COLO668 (cell line): ENCODE data around the gene SLAMF7.

ENCODE experiments used
- DNase-seq: peaks from one replicate; lab custom pipeline; 2025; ENCODE audit not compliant: unreplicated experiment; lab: John Stamatoyannopoulos, UW

Gene SLAMF7

DNA sequence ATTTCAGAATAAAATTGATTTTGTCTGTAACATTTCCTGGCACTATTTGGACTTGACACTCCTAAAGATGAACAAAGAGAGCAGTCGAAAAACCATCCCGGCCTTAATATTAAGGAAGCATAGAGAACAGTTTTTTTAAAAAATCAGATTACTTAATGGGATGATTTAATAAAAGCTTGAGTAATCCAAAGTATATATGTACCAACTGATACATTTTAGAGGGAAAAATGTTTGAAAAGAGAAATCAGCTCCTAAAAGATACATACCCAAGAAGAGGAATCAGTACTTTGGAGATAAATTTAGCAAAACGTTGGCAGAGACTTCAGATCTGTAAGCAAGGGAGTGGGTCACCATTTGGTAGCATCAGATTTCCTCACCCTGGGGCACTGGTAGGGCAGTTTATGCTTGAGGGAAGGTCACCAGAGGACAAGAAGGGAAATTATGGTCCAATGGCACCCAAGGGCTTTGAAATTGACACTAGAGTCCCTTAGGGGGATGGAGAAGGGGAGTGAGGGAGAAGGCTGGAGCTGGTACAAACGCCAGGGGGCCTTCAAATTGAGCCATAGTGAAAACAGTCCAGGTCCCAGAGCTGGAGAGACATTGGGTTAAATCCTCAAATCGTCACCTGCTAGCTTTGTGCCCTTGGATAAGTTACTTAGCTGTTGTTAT lies 5.9 kb downstream of the SLAMF7 start:
- DNase-seq = no peak

DNA sequence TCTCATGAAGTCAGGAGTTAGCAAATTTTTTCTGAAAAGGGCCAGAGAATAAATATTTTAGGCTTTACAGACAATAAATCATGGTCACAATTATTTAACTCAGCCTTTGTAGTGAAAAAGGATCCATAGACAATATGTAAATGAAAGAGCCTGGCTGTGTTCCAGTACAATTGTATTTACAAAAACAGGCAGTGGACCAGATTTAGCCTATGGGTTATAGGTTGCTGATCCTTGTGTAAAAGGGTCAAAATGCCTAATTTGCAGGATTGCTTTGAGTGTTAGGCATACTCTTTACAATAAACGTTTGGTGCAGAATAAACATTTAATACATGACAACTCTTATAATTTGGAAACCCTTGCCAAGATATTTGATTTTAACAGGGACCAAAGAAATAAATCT lies 6.5 kb downstream of the SLAMF7 start:
- no peak for DNase-seq

DNA sequence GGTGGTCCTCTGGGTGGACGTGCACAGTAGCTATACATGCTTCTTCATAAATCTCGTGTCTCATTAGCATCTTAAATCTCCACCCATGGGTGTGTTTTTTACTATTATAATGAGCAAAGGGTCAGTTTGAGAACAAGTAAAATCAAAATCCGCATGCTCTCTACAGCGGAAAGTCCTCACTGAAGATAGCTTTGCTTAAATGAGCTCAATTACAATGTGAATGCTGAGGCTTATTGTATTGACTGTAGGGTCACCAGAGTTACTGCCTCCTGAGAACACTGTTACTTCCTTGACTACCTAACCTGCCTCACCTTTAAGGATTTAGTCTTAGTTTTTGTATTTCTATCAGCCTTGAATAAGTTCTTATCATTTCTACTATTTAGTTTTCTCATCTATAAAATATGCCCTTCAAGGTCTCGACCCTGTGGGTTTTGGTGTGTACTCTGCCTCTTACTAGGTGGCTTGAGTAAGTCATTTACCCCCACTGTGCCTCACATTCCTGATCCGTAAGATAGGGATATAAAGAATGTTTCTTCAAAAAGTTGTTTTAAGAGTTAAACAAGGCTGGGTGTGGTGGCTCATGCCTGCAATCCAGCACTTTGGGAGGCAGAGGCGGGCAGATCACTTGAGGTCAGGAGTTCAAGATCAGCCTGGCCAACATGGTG lies 7.9 kb downstream of the SLAMF7 start:
- no peak for DNase-seq

DNA sequence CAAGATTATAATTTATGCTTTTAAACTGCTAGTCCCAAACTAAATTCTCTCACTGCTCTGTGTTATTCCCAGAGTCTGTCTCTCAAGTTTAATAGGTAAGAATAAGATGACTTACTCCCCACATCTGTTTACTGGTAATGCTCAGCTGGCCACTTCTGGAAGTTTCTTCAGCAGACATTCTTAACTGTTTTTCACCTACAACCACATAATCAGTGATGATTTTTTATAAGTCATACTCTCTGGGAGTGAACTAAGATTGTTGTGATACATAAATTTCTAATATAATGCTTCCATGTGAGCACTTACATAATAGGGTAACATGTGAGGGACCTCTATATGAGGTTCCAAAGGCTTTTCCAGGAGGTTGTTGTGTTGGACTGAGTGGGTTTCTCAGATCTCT lies 8.7 kb downstream of the SLAMF7 start:
- no peak for DNase-seq

DNA sequence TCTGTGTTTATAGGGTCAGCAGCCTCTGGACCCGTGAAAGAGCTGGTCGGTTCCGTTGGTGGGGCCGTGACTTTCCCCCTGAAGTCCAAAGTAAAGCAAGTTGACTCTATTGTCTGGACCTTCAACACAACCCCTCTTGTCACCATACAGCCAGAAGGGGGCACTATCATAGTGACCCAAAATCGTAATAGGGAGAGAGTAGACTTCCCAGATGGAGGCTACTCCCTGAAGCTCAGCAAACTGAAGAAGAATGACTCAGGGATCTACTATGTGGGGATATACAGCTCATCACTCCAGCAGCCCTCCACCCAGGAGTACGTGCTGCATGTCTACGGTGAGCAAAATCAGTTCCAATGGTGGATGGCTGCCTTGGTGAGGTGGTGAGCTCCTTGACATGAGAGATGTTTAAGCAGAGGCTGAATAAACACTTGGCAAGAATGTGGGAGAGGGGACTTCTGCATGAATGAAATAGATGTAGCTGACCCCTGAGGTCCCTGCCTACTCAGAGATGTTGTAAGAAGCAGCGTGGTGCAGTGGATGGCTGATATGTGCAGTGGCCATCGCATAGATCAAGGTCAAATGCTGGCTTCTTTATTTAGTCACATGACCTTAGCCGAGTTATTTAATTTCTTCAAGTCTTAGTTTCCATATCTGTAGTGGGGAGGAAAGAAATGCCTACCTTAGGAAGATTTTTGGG lies 9.3 kb downstream of the SLAMF7 start:
- DNase-seq = no peak

DNA sequence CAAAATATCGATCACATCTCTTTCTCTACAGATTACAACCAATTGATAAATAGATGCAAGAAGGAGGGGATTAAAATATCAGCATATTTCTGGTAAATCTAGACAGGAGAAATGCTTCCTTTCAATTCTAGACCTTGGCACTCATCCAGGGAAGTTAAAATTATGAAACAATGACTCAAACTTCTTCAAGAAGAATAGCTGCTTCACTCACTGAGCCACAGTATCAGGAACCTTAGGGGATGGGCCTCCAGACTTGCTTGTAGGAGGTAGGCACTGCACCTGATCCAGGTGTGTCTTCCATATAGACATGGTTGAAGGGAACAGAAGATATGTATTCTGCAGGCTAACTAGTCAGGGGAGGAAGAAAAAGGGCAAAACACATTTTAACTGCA lies 9.8 kb downstream of the SLAMF7 start:
- DNase-seq = no peak

DNA sequence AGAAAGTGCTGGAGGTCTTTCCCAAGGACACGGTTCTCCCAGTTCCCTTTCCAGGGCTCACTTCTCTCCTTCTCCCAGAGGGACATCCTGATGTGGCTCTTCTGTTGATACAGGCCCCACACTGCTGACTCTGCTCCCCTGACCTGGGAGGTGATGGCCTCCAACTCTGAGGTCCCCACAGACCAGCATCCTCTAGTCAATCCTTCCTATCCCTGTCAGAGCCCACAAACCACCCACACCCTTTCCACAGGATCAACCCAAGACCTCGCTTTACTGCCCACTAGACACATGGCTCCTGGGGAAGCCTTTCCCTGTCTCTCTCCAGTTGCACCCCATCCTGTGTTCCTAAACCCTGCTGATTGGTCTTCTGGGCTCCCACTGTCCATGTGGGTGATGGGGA lies 11.6 kb downstream of the SLAMF7 start:
- no peak for DNase-seq

DNA sequence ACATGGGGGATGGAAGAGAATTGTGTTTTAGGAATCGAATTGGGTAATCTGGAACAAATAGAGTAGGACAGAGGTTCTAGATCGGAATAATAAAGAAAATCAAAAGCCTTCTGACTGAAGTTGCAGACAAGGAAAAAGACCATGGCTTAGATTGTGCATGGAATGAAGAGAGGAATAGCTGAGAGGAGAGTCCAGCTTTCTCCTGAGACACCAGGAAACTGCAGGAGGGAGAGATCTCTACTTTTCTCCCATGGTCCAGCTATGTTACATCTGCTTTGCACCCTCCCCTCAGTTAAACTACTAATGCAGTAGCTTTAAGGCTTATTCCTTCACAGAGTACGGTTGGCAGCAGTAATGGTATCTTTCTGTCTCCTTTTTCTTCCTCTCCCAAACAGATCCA lies 13.4 kb downstream of the SLAMF7 start:
- no peak for DNase-seq

DNA sequence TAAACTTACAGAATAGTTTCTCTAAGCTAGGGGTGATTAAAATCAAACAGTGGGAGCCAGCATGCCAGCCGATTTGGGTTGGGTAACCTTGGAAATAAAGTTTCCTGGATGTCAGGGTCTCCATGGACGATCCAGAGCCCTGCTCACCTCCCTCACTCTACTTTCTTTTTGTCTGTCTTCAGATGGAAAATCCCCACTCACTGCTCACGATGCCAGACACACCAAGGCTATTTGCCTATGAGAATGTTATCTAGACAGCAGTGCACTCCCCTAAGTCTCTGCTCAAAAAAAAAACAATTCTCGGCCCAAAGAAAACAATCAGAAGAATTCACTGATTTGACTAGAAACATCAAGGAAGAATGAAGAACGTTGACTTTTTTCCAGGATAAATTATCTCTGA lies 13.9 kb downstream of the SLAMF7 start:
- no peak for DNase-seq

DNA sequence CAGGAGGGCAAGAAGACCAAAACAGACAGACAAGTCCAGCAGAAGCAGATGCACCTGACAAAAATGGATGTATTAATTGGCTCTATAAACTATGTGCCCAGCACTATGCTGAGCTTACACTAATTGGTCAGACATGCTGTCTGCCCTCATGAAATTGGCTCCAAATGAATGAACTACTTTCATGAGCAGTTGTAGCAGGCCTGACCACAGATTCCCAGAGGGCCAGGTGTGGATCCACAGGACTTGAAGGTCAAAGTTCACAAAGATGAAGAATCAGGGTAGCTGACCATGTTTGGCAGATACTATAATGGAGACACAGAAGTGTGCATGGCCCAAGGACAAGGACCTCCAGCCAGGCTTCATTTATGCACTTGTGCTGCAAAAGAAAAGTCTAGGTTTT lies 14.5 kb downstream of the SLAMF7 start:
- no peak for DNase-seq

DNA sequence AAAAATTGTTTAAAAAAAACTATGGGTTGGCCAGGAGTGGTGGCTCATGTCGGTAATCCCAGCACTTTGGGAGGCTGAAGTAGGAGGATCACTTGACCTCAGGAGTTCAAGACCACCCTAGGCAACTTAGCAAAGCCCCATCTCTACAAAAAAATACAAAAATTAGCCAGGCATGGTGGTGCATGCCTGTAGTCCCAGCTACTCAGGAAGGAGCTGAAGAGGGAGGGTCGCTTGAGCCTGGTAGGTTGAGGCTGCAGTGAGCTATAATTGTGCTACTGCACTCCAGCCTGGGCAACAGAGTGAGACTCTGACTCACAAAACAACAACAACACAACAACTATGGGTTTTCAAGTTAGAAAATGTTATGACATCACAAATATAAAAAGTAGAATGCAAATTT lies 16.4 kb downstream of the SLAMF7 start:
- no peak for DNase-seq

DNA sequence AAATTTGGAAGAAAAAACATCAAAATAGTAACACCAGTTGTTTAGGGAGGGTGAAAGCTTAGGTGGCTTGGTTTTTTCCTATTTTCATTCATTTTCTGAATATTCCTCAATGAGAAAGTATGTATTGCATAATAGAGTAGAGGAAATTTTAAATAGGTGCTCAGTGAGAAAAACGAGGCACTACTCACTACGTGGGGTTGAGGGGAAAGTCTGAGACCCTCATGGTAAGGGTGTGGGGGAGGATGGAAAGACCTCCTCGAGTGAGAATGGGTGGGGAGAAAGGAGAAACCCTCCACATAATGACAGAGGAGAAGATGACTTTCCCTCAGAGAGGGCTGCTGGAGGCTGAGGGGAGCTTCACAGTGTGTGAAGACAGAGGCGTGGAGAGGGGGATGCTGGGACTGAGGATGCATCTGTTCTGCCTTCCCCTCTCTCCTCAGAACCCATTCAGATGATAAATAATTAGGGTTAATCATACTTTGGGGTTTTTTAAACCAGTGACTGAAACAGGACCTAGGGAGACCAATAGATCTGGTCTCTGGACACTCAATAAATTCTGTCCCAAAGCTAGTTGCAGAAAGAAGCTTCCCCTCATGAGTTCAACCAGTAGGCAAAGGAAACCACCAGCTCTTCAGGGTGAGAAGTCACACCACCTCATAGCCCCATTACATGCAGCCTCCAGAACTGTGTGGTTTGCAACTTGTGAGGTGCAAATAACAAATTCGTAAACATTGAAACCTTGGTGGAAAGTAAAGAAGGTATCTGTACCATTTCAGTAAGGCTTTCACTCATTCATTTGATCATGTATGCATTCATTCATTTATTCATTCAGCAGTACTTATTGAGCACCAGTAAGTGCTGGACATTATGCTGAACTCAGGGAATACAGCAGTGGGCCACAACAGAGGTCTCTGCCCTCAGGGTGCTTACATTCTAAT lies 17.1 kb downstream of the SLAMF7 start:
- DNase-seq = no peak

DNA sequence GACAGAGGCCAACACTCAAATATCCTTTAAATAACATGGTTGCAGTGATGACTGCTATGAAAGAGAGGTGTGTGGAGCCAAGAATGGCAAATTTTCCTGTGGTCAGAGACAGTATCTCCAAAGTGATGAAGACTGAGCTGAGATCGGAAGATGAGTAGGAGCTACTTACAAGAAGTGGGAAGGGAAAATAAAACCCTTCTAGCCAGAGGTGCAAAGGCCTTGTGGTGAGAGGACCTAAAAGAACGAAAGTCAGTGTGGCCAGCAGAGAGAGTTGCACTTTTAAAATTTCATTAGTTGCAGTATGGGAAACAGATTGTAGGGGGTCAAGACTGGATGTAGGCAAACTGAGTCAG lies 17.8 kb downstream of the SLAMF7 start:
- DNase-seq = no peak

DNA sequence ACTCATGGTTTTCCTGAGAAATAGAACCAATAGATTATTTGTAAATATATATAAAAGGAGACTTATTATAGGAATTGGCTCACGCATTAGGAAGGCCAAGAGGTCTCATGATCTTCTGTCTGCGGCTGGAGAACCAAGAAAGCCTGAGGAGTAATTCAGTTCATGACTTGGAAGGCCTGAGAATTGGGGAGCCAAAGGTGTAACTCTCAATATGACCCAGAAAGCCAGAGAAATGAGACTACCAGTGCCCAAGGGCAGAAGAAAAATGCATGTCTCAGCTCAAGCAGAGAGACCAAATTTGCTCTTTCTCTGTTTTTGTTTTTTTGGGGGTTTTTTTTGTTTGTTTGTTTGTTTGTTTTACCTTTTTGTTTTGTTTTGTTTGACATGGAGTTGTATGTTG lies 19.5 kb downstream of the SLAMF7 start:
- DNase-seq = no peak

DNA sequence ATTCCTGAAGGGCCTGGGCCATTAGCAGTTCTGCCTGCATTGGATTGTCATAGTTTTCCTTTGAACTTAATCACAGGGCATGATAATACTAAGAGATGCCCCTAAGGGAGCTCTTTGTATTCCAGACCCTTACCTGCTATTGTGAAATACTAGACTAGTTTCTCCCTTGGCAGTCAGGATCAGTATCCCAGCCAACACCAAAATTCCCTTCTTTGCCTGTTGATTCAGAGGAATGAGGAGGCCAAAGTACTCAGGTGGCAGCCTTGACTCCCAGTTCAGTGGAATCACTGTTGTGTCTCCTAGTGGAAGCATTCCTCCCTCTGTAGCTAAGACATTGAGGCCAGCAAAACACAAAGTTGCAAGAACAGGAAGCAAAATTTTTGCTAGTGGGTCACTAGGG lies 20.7 kb downstream of the SLAMF7 start:
- no peak for DNase-seq

DNA sequence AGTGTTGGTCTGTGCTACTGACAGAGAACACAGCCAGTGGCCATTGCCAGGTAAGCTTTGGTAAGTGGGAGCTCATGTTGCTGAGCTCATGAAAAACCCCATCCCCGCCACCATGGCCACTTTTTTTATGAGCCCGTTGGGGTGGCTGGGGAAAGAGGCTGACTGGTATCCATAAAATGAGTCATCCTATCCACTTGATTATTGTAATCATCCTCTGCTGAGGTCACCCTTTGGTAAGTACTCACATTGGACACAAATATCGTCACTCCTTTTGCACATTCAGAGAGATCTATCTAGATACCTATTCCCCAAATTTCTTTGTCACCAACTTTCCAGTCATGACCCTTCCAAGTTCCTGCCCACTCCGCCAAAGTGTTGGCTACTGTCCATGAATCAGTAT lies 22.0 kb downstream of the SLAMF7 start:
- DNase-seq = no peak

DNA sequence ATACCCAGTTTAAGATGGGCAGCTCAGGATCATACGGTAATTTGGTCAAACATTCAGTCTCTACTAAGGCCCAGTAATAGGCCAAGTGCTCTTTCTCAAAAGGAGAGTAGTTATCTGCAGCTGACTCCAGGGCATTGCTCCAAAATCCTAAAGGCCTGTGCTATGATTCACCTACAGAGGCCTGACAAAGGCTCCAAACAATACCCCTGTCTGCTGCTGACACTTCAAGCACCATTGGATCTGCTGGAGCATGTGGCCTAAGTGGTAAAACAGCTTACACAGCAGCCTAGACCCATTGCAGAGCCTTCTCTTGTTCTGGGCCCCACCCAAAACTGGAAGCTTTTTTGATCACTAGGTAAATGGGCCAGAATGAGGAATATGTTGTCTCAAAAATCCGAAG lies 22.8 kb downstream of the SLAMF7 start:
- DNase-seq = no peak

DNA sequence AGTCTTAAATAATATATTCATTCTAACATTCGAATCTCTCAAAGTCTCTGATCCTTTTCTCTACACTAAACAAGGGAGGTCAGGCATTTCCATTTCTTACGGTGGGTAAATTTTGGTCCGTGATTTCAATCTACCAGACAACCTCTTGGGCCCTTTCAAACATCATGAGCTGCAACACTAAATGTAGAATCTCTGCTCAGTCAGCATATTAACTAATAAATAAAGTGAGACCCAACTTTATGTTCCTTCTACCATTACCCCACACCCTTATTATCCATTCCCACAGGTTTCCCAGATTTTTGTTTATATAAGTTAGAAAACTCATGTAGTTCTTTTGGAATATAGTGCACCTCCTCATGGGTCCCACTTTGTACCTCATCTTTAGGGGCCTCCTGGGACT lies 24.9 kb downstream of the SLAMF7 start:
- no peak for DNase-seq

DNA sequence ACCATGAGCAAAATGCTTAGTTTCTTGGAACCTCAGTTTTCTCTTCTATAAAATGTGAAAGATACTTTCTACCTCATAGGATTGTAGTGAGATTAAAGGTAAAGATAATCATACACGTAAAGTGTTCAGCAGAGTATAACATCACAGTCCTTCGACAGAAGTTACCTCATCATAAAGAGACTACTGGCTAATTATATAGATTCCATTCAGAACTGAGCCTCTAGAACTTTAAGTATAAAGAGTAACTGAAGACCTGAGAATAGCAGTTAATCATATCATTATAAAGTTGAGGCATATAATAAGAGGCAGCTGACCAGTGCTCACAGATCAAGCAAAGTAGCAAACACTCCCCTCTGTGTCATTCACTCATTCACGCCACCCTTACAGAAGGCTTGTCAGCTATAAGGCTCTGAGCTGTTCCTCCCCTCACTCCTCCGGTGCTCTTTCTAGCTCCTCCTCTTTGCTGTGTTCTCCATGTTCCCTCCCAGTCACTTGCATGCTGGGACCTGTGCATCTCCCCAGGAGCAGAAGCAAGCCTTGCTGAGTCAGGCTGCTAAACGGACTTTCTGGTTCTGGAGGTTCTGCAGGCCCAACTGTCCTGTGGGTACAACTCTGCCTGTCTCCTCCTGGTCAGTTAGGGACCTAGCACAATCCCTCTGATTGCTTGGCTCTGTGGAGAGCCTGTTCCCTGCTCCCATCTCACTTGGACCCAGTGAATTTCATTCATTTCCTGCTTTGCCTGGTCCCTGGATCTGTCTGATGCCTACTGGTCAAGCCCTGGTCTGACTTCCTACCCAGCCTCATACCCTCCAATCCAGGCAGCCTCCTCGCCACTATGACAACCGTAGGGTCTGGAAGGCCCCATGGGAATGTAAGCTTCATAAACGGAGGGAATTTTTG lies 28.6 kb downstream of the SLAMF7 start:
- DNase-seq = no peak

DNA sequence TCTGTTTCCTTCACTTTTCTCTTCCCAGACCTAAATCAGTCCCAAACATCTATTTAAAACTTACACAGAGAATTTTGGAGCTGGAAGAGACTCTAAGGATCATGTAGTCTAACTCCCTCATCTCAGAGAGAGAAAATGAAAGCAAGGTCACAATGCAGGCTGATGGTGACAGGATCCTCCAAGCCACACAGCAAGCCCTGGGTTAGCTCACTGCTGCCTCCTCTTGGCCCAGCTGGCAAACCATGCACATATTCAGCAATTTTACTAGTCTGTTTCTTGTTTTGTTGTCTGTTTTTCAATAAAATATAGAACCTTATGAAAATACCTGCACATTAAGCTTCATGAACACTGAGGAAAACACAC lies 29.2 kb downstream of the SLAMF7 start:
- no peak for DNase-seq

DNA sequence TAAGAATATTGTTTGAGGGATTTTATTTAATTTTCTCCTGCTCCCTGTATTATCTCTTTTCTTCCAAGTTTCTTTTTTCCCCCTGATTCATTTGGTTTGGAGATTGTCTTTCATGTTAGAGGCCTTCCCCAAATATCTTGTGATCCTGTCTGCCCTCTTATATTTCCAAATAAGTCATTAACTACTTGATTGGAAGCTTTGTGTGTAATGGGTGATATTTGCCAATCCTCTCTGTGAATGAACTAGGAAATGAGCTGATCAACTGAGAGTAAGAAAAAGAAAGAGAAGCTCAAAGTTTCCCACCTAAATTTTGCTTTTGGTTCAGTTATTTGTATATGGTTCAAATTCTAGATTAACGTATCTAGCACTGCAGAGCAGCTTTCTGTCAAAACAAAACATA lies 33.3 kb downstream of the SLAMF7 start:
- DNase-seq = no peak
